Activated T-cell treated with anti-CD3 and anti-CD28 coated beads for 1 hour (primary cell): ENCODE measurements around the gene KCNH2.
"Not testable (repeated sequence)": the region's sequence is repeated elsewhere in the genome, so short reads cannot be mapped to it uniquely, and the experiment has no call there.

Source experiments
- DNase-seq: peaks from one replicate; pipeline ENCODE4 v3.0.0-alpha.2; 2020; ENCODE audit warnings: low read depth

KCNH2 gene

GRCh38 chr7:151011616-151012015 is 33.5 kb upstream of the KCNH2 start:
- DNase-seq: not testable (repeated sequence)

- no peak for DNase-seq
These were observed 32.9 kb upstream of the KCNH2 start for GRCh38 chr7:151011097-151011409.

GRCh38 chr7:151010307-151011096 is 32.4 kb upstream of the KCNH2 start:
- DNase-seq: no peak

GRCh38 chr7:151010037-151010306 is 31.9 kb upstream of the KCNH2 start:
- no peak for DNase-seq

- no peak for DNase-seq
These were observed 31.4 kb upstream of the KCNH2 start for GRCh38 chr7:151009327-151010036.

GRCh38 chr7:151008511-151009323 is 30.6 kb upstream of the KCNH2 start:
- DNase-seq: peak; percentile 75

- no peak for DNase-seq
These were observed 30.0 kb upstream of the KCNH2 start for GRCh38 chr7:151008143-151008510.

GRCh38 chr7:151007469-151007898 is 29.4 kb upstream of the KCNH2 start:
- no peak for DNase-seq

GRCh38 chr7:151006590-151007300 is 28.6 kb upstream of the KCNH2 start:
- no peak for DNase-seq

GRCh38 chr7:151005566-151005965 is 27.4 kb upstream of the KCNH2 start:
- no peak for DNase-seq

GRCh38 chr7:151003572-151003971 is 25.5 kb upstream of the KCNH2 start:
- DNase-seq: no peak

- DNase-seq: no peak
These were observed 23.4 kb upstream of the KCNH2 start for GRCh38 chr7:151001546-151001945.

- DNase-seq: no peak
These were observed 22.9 kb upstream of the KCNH2 start for GRCh38 chr7:151000897-151001495.

GRCh38 chr7:150999497-151000230 is 21.5 kb upstream of the KCNH2 start:
- no peak for DNase-seq

- DNase-seq: no peak
These were observed 20.9 kb upstream of the KCNH2 start for GRCh38 chr7:150999001-150999400.

- DNase-seq: no peak
These were observed 20.2 kb upstream of the KCNH2 start for GRCh38 chr7:150998341-150998740.

GRCh38 chr7:150997817-150998216 is 19.7 kb upstream of the KCNH2 start:
- DNase-seq: no peak

GRCh38 chr7:150997075-150997511 is 19.0 kb upstream of the KCNH2 start:
- DNase-seq: no peak

GRCh38 chr7:150996376-150997074 is 18.4 kb upstream of the KCNH2 start:
- no peak for DNase-seq

- no peak for DNase-seq
These were observed 16.9 kb upstream of the KCNH2 start for GRCh38 chr7:150994838-150995510.
